SK-MEL-5 (cell line): ENCODE results near the gene KCNIP4. TPM values are rescaled to one million over a fixed set of nuclear protein-coding genes. Genes with fewer than 3 reads are reported as not detected.

ENCODE experiments used
- DNase-seq: peaks from one replicate; pipeline ENCODE4 v3.0.0-alpha.2; 2016; ENCODE audit warnings: low read depth, low spot score
- in situ Hi-C: cut with HindIII; loops from 2 replicates; pipeline ENCODE4 v1.10.0; 2016; ENCODE audit warnings: low sequenced_read_pairs, high pct_unique_total_duplicates, low pct_unique_long_range_greater_than_20kb
- total RNA-seq: library from RNA; depleted of rRNA; stranded (reverse); fragments of >200 nt; shearing (Covaris generic); gene quantifications from 2 replicates; pipeline ENCODE4 v1.2.3, GENCODE V29; 2014

KCNIP4 gene
- total RNA-seq, 1 experiment from 2014 or later, result not detected

- in situ Hi-C loops, result no loop called here
- peak; percentile 42 for DNase-seq
These were observed 441.1 kb downstream of the KCNIP4 start for GRCh38 chr4:21507439-21507838.

GRCh38 chr4:21490682-21491081, 457.9 kb downstream of the KCNIP4 start:
- no peak for DNase-seq
- in situ Hi-C loops, result no loop called here

- DNase-seq, result no peak
- in situ Hi-C loops, result no loop called here
These were observed 471.8 kb downstream of the KCNIP4 start for GRCh38 chr4:21476757-21477156.

- DNase-seq, result no peak
- in situ Hi-C loops, result no loop called here
These were observed 474.4 kb downstream of the KCNIP4 start for GRCh38 chr4:21474195-21474594.

- in situ Hi-C loops, result no loop called here
- DNase-seq, result peak; percentile 2
These were observed 478.0 kb downstream of the KCNIP4 start for GRCh38 chr4:21470535-21470934.

- in situ Hi-C loops, result no loop called here
- DNase-seq, result peak; percentile 40
These were observed 478.9 kb downstream of the KCNIP4 start for GRCh38 chr4:21469438-21470300.

GRCh38 chr4:21467551-21467950, 481.0 kb downstream of the KCNIP4 start:
- in situ Hi-C loops, result no loop called here
- DNase-seq, result no peak

- in situ Hi-C loops, result no loop called here
- DNase-seq, result no peak
These were observed 491.3 kb downstream of the KCNIP4 start for GRCh38 chr4:21457086-21457840.

GRCh38 chr4:21454831-21455230, 493.7 kb downstream of the KCNIP4 start:
- DNase-seq, result no peak
- in situ Hi-C loops, result no loop called here

- in situ Hi-C loops, result no loop called here
- no peak for DNase-seq
These were observed 494.4 kb downstream of the KCNIP4 start for GRCh38 chr4:21454201-21454600.

GRCh38 chr4:21452931-21453330, 495.6 kb downstream of the KCNIP4 start:
- no peak for DNase-seq

GRCh38 chr4:21451032-21451431, 497.5 kb downstream of the KCNIP4 start:
- in situ Hi-C loops, result no loop called here
- DNase-seq, result no peak

More at GRCh38 chr4:21452931-21453330, 495.6 kb downstream of the KCNIP4 start:
- in situ Hi-C loops, result no loop called here

- DNase-seq, result no peak
- in situ Hi-C loops, result no loop called here
These were observed 498.2 kb downstream of the KCNIP4 start for GRCh38 chr4:21450331-21450730.

- DNase-seq, result no peak
- in situ Hi-C loops, result no loop called here
These were observed 501.1 kb downstream of the KCNIP4 start for GRCh38 chr4:21447301-21448054.

GRCh38 chr4:21420166-21420565, 528.4 kb downstream of the KCNIP4 start:
- in situ Hi-C loops, result no loop called here

GRCh38 chr4:21415728-21416127, 532.8 kb downstream of the KCNIP4 start:
- in situ Hi-C loops, result no loop called here

More at GRCh38 chr4:21420166-21420565, 528.4 kb downstream of the KCNIP4 start:
- DNase-seq, result no peak

GRCh38 chr4:21413807-21414370, 534.7 kb downstream of the KCNIP4 start:
- in situ Hi-C loops, result no loop called here
- no peak for DNase-seq

More at GRCh38 chr4:21415728-21416127, 532.8 kb downstream of the KCNIP4 start:
- DNase-seq, result no peak

GRCh38 chr4:21411086-21411485, 537.5 kb downstream of the KCNIP4 start:
- in situ Hi-C loops, result no loop called here
- no peak for DNase-seq
